ENCODE measurements around the gene AASS.

Gene AASS

GRCh38 chr7:122123746-122124145 lies 20.3 kb downstream of the AASS start:
- DNase-seq (ENCODE audit: low read depth), result no peak
- TF ChIP-seq CTCF (IDR thresholded peaks at IDR 0.05; ENCODE audit: insufficient read depth, low read depth, low read length, missing control alignments), result no peak

DNA sequence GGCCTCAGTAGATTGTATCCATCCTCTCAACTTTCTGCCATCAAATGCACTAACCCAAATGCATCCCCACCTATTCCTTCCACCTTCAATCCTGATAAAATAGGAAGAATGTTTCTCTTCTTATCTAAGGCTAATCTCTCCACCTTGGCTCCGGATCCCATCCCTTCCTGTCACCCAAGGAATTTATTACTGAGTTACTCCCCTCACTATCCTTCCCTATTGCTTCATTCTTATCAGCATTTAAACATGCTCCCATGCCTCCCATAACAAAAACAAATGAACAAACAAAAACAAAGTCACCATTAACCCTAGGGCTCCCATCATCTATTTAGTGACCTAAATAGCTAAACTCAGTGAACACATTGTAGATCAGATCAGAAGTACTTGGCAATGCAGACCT lies 25.3 kb downstream of the AASS start:
- no peak for DNase-seq (ENCODE audit: low read depth)
- TF ChIP-seq CTCF (IDR thresholded peaks at IDR 0.05; ENCODE audit: insufficient read depth, low read depth, low read length, missing control alignments), result no peak

More at GRCh38 chr7:122123746-122124145, 20.3 kb downstream of the AASS start:
- no peak overlapping the region for H3K4me3 ChIP-seq (ENCODE audit: low read length)

DNA sequence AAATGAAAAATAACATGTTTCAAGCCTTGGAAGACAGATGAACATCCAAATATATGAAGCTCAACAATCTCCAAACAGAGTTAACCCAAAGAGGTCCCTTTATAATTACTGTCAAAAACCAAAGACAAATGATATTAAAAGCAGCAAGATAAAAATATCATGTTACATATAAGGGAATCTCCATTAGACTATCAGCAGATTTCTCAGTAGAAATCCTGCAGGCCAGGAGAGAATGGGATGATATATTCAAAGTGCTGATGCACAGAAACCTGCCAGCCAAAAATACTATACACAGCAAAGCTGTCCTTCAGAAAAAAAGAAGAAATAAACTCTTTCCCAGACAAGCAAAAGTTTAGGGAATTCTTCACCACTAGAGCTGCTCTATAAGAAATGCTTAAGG lies 41.0 kb downstream of the AASS start:
- no peak for DNase-seq (ENCODE audit: low read depth)
- no peak overlapping the region for H3K4me3 ChIP-seq (ENCODE audit: low read length)
- TF ChIP-seq CTCF (IDR thresholded peaks at IDR 0.05; ENCODE audit: insufficient read depth, low read depth, low read length, missing control alignments), result no peak

More for the DNA sequence above, 25.3 kb downstream of the AASS start:
- H3K4me3 ChIP-seq (ENCODE audit: low read length), result no peak overlapping the region

- peak; percentile 38 for DNase-seq (ENCODE audit: low read depth)
- no peak for TF ChIP-seq CTCF (IDR thresholded peaks at IDR 0.05; ENCODE audit: insufficient read depth, low read depth, low read length, missing control alignments)
- no peak overlapping the region for H3K4me3 ChIP-seq (ENCODE audit: low read length)
These were observed 44.0 kb downstream of the AASS start for GRCh38 chr7:122100021-122100420.

DNA sequence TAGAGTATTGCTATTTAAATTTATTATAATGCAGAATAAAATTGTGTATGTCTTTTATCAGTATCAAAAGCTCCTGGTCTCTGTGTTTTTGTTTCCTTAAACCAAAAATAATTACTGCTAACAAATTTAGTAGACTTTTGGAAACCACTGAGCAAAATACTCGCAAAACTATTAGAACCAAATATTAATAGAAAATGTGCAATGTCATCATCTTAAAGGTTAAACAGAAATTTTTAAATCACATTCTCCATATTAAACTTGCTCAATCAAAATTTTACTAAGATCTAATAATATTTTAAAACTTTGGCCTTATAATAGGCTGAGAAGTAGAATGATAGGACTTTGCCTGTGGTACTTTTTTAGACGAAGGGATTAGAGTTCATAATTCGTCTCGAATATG lies 48.4 kb downstream of the AASS start:
- no peak for TF ChIP-seq CTCF (IDR thresholded peaks at IDR 0.05; ENCODE audit: insufficient read depth, low read depth, low read length, missing control alignments)
- DNase-seq (ENCODE audit: low read depth), result no peak
- no peak overlapping the region for H3K4me3 ChIP-seq (ENCODE audit: low read length)

DNA sequence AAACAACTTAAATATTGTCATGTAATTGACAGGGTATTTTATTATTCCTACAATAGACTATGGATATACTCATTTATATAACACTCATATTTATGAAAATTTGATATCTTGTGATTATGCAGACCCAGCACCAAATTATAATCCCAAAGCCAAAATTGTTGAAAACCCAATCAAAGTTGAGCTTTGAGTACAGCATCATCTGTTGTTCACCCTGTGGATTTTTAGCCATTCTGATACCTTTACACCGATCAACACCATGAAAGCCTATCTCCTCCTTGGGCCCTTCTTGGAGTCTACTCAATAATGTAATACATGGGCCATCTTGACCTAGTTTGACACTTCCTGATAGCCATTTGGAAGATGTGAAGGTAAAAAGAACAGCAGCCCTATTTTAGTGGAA lies 49.5 kb downstream of the AASS start:
- no peak for TF ChIP-seq CTCF (IDR thresholded peaks at IDR 0.05; ENCODE audit: insufficient read depth, low read depth, low read length, missing control alignments)
- no peak overlapping the region for H3K4me3 ChIP-seq (ENCODE audit: low read length)
- no peak for DNase-seq (ENCODE audit: low read depth)

GRCh38 chr7:122092964-122093797 lies 50.9 kb downstream of the AASS start:
- H3K4me3 ChIP-seq (ENCODE audit: low read length), result no peak overlapping the region
- DNase-seq (ENCODE audit: low read depth), result peak; percentile 87
- peak; percentile 95 for TF ChIP-seq CTCF (IDR thresholded peaks at IDR 0.05; ENCODE audit: insufficient read depth, low read depth, low read length, missing control alignments)

All from epithelial cell of esophagus (primary cell).